Pancreas (tissue), 10 donors: Measurements from ENCODE around the gene GRXCR1. TPM values are rescaled to one million over a fixed set of nuclear protein-coding genes. Genes with fewer than 3 reads are reported as not detected.

Experiments used
- ATAC-seq, 4 donors: fragments of 200-7000 bp; cut with Tn5 transposase; one replicate each; pipeline versions ENCODE4 v1.8.0 to v1.9.1; 2020; ENCODE audit warnings: mild to moderate bottlenecking in 4 of 4, moderate library complexity in 4 of 4
- DNase-seq, 6 donors: peaks; one replicate each; pipeline ENCODE4 v3.0.0-alpha.2; 2020
- FAIRE-seq: peaks from 2 replicates; lab custom pipeline; 2012; peaks lifted over from hg19 to GRCh38; lab: Jason Lieb, UNC
- H3K27ac ChIP-seq, 4 donors: fragments of 200-600 bp; sonication (generic); 1 replicate in 3 of 4; 2 replicates in 1 of 4; pipeline versions ENCODE4 v1.5.0 to v1.8.0; 2020
- H3K27me3 ChIP-seq, 4 donors: fragments of 200-600 bp; one replicate each; pipeline ENCODE4 v1.8.0; 2021
- H3K36me3 ChIP-seq, 3 donors: fragments of 200-600 bp; sonication (generic) in 1 of 3; one replicate each; pipeline versions ENCODE4 v1.5.0 to v1.8.0; 2020 to 2021
- H3K4me1 ChIP-seq, 3 donors: fragments of 200-600 bp; one replicate each; pipeline ENCODE4 v1.8.0; 2021
- H3K4me3 ChIP-seq, 4 donors: fragments of 200-600 bp; sonication (generic) in 2 of 4; one replicate each; pipeline versions ENCODE4 v1.5.0 to v1.8.0; 2020 to 2021
- H3K9me3 ChIP-seq, 4 donors: fragments of 200-600 bp; one replicate each; pipeline ENCODE4 v1.8.0; 2021
- WGBS, 2 donors: extraction: QIAGEN DNeasy Blood & Tissue Kit; methylation state at CpG; one replicate each; pipeline ENCODE4 v1.1.7; 2013; 5-methylcytosine and 5-hydroxymethylcytosine counted together
- intact Hi-C, 3 donors: fragments of 100-400 bp; cut with DNase I; formaldehyde crosslinking; loops; one replicate each; pipeline versions ENCODE4 v1.11.1 to v1.14.2; 2022
- polyA plus RNA-seq, 2 donors: library from polyadenylated mRNA; stranded (reverse); fragments of 200-250 nt; gene quantifications; one replicate each; pipeline ENCODE4 v1.2.3, GENCODE V29; 2013
- total RNA-seq, 6 donors: library from RNA; stranded (reverse); fragmentation: NEBNext Ultra II Directional in 4 of 6; extraction: Animal tissue kit (Norgen Biotek cat#: 25700) in 4 of 6; gene quantifications; one replicate each; pipeline versions ENCODE4 v1.2.1 to v1.2.4, GENCODE V29; 2021 to 2023
- TF ChIP-seq, protein P1 (sequence below), 4 donors: fragments of 200-600 bp; sonication (generic) in 3 of 4; IDR thresholded peaks; one replicate each; pipeline versions ENCODE4 v1.5.0 to v1.8.0; 2021; ENCODE audit warnings: antibody characterized with exemption in 4 of 4
- donor health status: healthy with polysubstance abuse.
- donor health status: DM: no; HTN: no; CAD: no; lungs with moderate emphysema.
- donor health status: DM: no; HTN: no; CAD: no.
- donor health status: control.
- donor health status: control.
- donor health status: Bipolar disorder and iron deficiency.
- donor health status: DM: yes; HTN: yes; CAD: no.
- donor health status: DM: no; HTN: no; CAD: no.
- donor health status: DM: no; HTN: no; CAD: no.
- donor health status: DM: yes; HTN: yes; CAD: no.

Gene GRXCR1
- total and polyA plus RNA-seq, 8 donors: 0.12 TPM; not detected in 7

DNA sequence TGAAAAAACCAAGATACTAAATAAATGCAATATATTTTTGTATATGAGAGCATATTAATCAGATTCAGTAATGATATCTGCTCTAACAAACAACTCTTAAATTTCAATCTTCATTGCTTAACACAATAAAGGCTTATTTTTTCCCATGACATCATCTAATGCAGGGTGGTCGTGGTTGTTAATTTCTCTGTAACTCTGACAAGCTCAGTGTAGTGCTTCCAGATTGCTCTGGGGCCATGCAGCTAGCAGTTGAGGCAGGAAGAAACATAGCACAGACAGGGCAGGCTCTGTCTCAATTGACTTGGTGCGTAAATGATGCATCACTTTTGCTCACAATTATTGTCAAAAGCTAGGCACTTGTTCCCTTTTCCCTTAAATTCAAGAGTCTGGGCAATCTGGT is 869 bp upstream of the GRXCR1 start:
- Histone ChIP-seq H3K27ac (no peak overlapping the region), H3K9me3 (no peaks in the 10 kb centered on the region), H3K4me1 (no peaks in the 10 kb centered on the region), H3K27me3 (no peaks in the 10 kb centered on the region), H3K36me3 (no peaks in the 10 kb centered on the region), H3K4me3 (no peak overlapping the region)
- TF ChIP-seq, protein P1, sequence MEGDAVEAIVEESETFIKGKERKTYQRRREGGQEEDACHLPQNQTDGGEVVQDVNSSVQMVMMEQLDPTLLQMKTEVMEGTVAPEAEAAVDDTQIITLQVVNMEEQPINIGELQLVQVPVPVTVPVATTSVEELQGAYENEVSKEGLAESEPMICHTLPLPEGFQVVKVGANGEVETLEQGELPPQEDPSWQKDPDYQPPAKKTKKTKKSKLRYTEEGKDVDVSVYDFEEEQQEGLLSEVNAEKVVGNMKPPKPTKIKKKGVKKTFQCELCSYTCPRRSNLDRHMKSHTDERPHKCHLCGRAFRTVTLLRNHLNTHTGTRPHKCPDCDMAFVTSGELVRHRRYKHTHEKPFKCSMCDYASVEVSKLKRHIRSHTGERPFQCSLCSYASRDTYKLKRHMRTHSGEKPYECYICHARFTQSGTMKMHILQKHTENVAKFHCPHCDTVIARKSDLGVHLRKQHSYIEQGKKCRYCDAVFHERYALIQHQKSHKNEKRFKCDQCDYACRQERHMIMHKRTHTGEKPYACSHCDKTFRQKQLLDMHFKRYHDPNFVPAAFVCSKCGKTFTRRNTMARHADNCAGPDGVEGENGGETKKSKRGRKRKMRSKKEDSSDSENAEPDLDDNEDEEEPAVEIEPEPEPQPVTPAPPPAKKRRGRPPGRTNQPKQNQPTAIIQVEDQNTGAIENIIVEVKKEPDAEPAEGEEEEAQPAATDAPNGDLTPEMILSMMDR (IDR thresholded peaks at IDR 0.05): no peak
- FAIRE-seq (no peak), ATAC-seq (no peak), DNase-seq (no peak)
- WGBS, 2 donors: 41 to 42% methylated on average over 2 of the region's 2 CpGs
- intact Hi-C loops: no loop called here

DNA sequence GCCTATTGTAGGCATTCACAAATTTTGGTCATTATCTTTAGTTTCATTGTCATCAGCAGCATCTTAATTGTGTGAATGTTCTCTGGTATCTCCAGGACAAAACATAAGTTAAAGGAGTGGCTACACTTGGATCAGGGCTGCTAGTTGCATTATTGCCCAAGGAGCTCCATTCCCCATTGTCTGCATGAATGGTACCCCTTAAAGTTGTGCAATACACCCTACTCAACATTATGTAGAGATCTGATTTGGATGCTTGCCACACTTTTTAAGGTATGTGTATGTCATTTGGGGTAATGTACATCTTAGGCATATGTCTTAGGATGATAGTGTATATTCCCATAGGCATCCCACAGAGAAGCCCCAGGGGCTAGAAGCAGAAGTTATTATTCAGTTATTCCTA is 2.9 kb downstream of the GRXCR1 start:
- TF ChIP-seq, protein P1 (IDR thresholded peaks at IDR 0.05): no peak

DNA sequence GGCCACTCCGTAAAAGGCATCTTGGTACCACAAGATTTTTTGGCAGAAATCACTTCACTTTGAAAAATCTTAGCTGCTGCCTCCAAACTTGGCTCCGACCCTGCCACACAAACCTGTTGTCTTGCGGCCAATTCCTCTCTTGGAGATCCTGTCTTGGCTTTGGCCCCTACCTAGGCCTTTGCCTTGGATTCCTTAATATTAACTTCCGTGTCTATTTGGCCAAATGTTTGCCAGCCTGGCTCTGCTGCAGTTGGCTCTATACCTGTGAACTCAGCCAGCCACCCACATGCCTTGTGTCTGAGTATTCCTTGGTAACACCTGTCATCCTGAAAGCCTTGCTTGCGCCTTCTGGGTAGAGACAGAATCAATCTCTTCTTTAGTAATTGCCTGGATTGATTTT is 12.5 kb downstream of the GRXCR1 start:
- DNase-seq (peak in 2 of 6 donors; percentile 10 to 13), FAIRE-seq (no peak), ATAC-seq (peak in 2 of 4 donors; percentile 20 to 71)
- no peak overlapping the region for H3K4me3 ChIP-seq
- TF ChIP-seq, protein P1 (IDR thresholded peaks at IDR 0.05): no peak
- no peaks in the 10 kb centered on the region for H3K4me1 ChIP-seq
- H3K27ac ChIP-seq: no peak overlapping the region
- H3K27me3 ChIP-seq: no peaks in the 10 kb centered on the region
- no peaks in the 10 kb centered on the region for H3K9me3 ChIP-seq
- H3K36me3 ChIP-seq: no peaks in the 10 kb centered on the region
- intact Hi-C loops: no loop called here
- WGBS, 2 donors: 56 to 58% methylated on average over 5 of the region's 5 CpGs

More for the DNA sequence above, 2.9 kb downstream of the GRXCR1 start:
- Histone ChIP-seq H3K36me3 (no peaks in the 10 kb centered on the region), H3K4me1 (no peaks in the 10 kb centered on the region), H3K4me3 (no peak overlapping the region), H3K27ac (no peak overlapping the region), H3K27me3 (no peaks in the 10 kb centered on the region), H3K9me3 (no peaks in the 10 kb centered on the region)
- ATAC-seq: no peak
- DNase-seq: no peak
- no peak for FAIRE-seq
- intact Hi-C loops: no loop called here

DNA sequence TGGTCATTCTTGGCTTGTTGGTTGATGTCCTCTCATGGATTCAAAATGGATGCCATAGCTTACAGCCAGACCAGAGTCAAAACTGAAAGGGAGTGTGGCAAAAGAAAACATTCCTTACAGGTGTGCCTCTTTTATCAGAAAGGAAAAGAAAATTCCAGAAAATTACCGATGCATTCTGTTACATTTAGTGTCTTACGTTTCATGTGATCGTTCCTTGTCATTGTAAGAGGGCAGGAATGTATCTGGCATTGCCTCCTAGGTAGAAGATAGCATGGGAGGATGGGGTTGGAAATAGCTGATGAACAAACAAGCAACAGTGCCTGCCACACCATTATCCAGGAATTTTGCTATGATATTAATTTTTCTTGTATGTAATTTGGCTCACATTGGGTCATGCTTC is 13.1 kb downstream of the GRXCR1 start:
- no peaks in the 10 kb centered on the region for H3K4me1 ChIP-seq
- no peak for FAIRE-seq
- H3K36me3 ChIP-seq: no peaks in the 10 kb centered on the region
- no peak overlapping the region for H3K4me3 ChIP-seq
- no peaks in the 10 kb centered on the region for H3K27me3 ChIP-seq
- 84 to 89% methylated on average over 3 of the region's 3 CpGs for WGBS, 2 donors
- no peak for ATAC-seq
- no peaks in the 10 kb centered on the region for H3K9me3 ChIP-seq
- DNase-seq: no peak
- TF ChIP-seq, protein P1 (IDR thresholded peaks at IDR 0.05): no peak
- intact Hi-C loops: no loop called here
- H3K27ac ChIP-seq: no peak overlapping the region

DNA sequence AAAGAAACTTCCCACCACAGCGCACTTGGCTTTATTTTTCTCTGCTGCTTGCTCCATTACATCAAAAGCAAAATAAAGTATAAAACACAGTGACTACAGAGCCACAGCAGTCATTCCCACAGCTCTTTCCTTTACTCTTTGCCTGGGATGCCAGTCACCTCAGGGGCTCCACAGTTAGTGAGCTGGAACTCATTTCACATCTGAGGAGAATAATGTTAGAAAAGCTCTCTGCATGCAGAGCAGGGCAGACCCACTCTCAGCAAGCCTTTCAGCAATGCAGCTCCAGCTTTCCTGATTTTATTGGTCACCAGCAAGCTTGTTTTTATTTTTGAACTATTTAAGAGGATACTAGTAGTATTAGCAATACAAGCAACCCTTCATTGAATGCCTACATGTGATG is 13.8 kb downstream of the GRXCR1 start:
- ATAC-seq: no peak
- intact Hi-C loops: no loop called here
- TF ChIP-seq, protein P1 (IDR thresholded peaks at IDR 0.05): no peak
- WGBS, 2 donors: 85% methylated on average over 1 of the region's 1 CpG
- Histone ChIP-seq H3K4me3 (no peak overlapping the region), H3K27me3 (no peaks in the 10 kb centered on the region), H3K36me3 (no peaks in the 10 kb centered on the region), H3K27ac (no peak overlapping the region), H3K9me3 (no peaks in the 10 kb centered on the region), H3K4me1 (no peaks in the 10 kb centered on the region)
- FAIRE-seq: no peak
- DNase-seq: no peak
